C4-2B (cell line): ENCODE results near the gene MTF2.

Experiments used
- H3K27ac ChIP-seq: fragments of 450-650 bp; 2 replicates; pipeline ENCODE4 v1.5.1; 2017
- CTCF ChIP-seq: fragments of 450-650 bp; conservative IDR thresholded peaks from 2 replicates; pipeline ENCODE4 v1.5.1; 2017; ENCODE audit warnings: mild to moderate bottlenecking
- ZFX ChIP-seq: fragments of 450-650 bp; IDR thresholded peaks from 2 replicates; pipeline ENCODE4 v1.6.1; 2017

MTF2 gene

GRCh38 chr1:93109578-93109977 is 30.5 kb downstream of the MTF2 start:
- no peak overlapping the region for H3K27ac ChIP-seq
- TF ChIP-seq ZFX (no peak), CTCF (no peak)

GRCh38 chr1:93111065-93111464 is 32.0 kb downstream of the MTF2 start:
- TF ChIP-seq CTCF (no peak), ZFX (no peak)
- H3K27ac ChIP-seq: no peak overlapping the region

GRCh38 chr1:93111561-93111960 is 32.5 kb downstream of the MTF2 start:
- H3K27ac ChIP-seq: no peak overlapping the region
- TF ChIP-seq ZFX: no peak
- no peak for TF ChIP-seq CTCF

GRCh38 chr1:93113127-93113526 is 34.0 kb downstream of the MTF2 start:
- no peak for TF ChIP-seq ZFX
- TF ChIP-seq CTCF: no peak
- no peak overlapping the region for H3K27ac ChIP-seq

- no peak for TF ChIP-seq ZFX
- TF ChIP-seq CTCF: no peak
- H3K27ac ChIP-seq: no peak overlapping the region
Measured at GRCh38 chr1:93114391-93114790, 35.3 kb downstream of the MTF2 start.

GRCh38 chr1:93120614-93121013 is 41.5 kb downstream of the MTF2 start:
- no peak overlapping the region for H3K27ac ChIP-seq

GRCh38 chr1:93123201-93123783 is 44.2 kb downstream of the MTF2 start:
- TF ChIP-seq ZFX (no peak), CTCF (no peak)
- no peak overlapping the region for H3K27ac ChIP-seq

More at GRCh38 chr1:93120614-93121013, 41.5 kb downstream of the MTF2 start:
- TF ChIP-seq CTCF: no peak
- TF ChIP-seq ZFX: no peak
